Large intestine (tissue), 3 donors: Measurements from ENCODE around the gene PTGFR. TPM values are rescaled to one million over a fixed set of nuclear protein-coding genes. Genes with fewer than 3 reads are reported as not detected.

ENCODE experiments used
- DNase-seq, 2 donors: peaks; one replicate each; pipeline versions ENCODE4 v3.0.0 to v3.0.0-alpha.2; 2013
- H3K27ac ChIP-seq: one replicate; pipeline ENCODE4 v1.5.1; 2013; ENCODE audit warnings: low read length
- H3K27me3 ChIP-seq: 2 replicates; pipeline ENCODE4 v1.6.1; 2013; ENCODE audit warnings: low read length; ENCODE audit not compliant: control insufficient read depth, insufficient read depth
- H3K36me3 ChIP-seq: 2 replicates; pipeline ENCODE4 v1.6.1; 2013; ENCODE audit warnings: low read length; ENCODE audit not compliant: control insufficient read depth, insufficient read depth
- H3K4me1 ChIP-seq: one replicate; pipeline ENCODE4 v1.6.1; 2013; ENCODE audit warnings: low read length; ENCODE audit not compliant: control insufficient read depth, insufficient read depth
- H3K4me3 ChIP-seq: one replicate; pipeline ENCODE4 v1.5.1; 2013; ENCODE audit warnings: low read length
- H3K9me3 ChIP-seq: one replicate; pipeline ENCODE4 v1.6.1; 2013; ENCODE audit warnings: mild to moderate bottlenecking, low read depth, low read length, moderate library complexity; ENCODE audit not compliant: control insufficient read depth
- WGBS: methylation state at CpG from one replicate; pipeline ENCODE4 v1.1.5; 2013; ENCODE audit warnings: low lambda C conversion rate; ENCODE audit not compliant: insufficient coverage; 5-methylcytosine and 5-hydroxymethylcytosine counted together
- polyA plus RNA-seq: library from polyadenylated mRNA; unstranded; fragments of 120-200 nt; gene quantifications from one replicate; pipeline ENCODE4 v1.2.1, GENCODE V29; 2013

The PTGFR gene
- polyA plus RNA-seq, 1 donor: 1.3 TPM

GRCh38 chr1:78547081-78547480, 56.3 kb downstream of the PTGFR start:
- no peaks in the 10 kb centered on the region for H3K4me1 ChIP-seq
- H3K27ac ChIP-seq: no peak overlapping the region
- H3K27me3 ChIP-seq: no peaks in the 10 kb centered on the region
- no peaks in the 10 kb centered on the region for H3K36me3 ChIP-seq
- no peak overlapping the region for H3K4me3 ChIP-seq
- H3K9me3 ChIP-seq: no peaks in the 10 kb centered on the region
- 80% methylated on average over 1 of the region's 1 CpG for WGBS
- DNase-seq: no peak

DNA sequence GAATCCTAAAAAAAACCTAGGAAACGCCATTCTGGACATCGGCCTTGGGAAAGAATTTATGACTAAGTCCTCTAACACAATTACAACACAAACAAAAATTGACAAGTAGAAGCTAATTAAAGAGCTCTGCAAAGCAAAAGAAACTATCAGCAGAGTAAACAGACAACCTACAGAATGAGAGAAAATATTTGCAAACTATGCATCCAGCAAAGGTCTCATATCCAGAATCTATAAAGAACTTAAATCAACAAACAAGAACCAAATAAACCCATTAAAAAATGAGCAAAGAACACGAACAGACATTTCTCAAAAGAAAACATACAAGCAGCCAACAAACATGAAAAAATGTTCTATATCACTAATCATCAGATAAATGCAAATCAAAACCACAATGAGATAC, 58.6 kb downstream of the PTGFR start:
- no peaks in the 10 kb centered on the region for H3K4me1 ChIP-seq
- H3K9me3 ChIP-seq: no peaks in the 10 kb centered on the region
- no peak overlapping the region for H3K27ac ChIP-seq
- no peaks in the 10 kb centered on the region for H3K27me3 ChIP-seq
- no peak for DNase-seq
- WGBS: no CpG with 5 or more reads among the region's 3 CpGs
- no peaks in the 10 kb centered on the region for H3K36me3 ChIP-seq
- H3K4me3 ChIP-seq: no peak overlapping the region

DNA sequence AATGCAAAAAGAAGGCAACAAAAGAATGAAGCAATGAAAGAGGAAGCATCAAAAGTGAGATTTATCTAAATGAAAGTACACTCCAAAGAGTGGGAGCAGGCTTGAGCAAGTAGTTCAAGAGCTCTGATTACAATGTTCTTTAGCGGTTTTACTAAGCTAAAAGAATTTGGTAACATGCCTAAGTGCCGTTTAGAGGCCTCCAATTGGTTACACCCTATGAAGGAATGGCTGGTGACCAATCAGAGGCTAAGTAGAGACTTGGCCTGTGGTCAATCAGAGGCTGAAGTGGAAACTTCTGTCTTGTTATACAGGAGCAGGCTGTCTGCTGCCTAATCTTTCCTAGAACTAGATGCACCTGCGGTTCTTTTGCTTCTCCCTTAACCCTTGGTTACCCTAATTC, 59.1 kb downstream of the PTGFR start:
- no peaks in the 10 kb centered on the region for H3K27me3 ChIP-seq
- no peak for DNase-seq
- no peaks in the 10 kb centered on the region for H3K36me3 ChIP-seq
- H3K4me1 ChIP-seq: no peaks in the 10 kb centered on the region
- H3K27ac ChIP-seq: no peak overlapping the region
- no CpG with 5 or more reads among the region's 3 CpGs for WGBS
- H3K4me3 ChIP-seq: no peak overlapping the region
- no peaks in the 10 kb centered on the region for H3K9me3 ChIP-seq

DNA sequence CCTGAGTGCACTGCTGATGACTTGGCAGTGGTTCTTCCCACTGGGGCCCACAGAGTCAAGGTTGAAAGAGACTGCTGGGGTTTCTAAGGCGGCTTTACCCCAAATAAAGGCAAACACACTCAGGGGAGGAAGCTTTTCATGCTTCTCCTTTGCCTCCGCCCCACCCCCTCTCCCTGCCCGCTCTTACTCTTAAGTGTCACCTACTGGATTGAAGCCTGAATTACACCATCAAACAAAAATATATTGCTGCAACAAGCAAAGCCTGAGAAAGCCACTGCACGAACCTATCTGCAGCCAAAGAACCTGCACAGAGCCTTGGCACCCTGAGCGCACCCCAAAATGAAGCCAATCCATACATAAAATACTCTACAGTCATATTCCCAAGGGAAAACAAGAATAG, 63.1 kb downstream of the PTGFR start:
- WGBS: no CpG with 5 or more reads among the region's 5 CpGs
- no peak for DNase-seq
- no peaks in the 10 kb centered on the region for H3K4me1 ChIP-seq
- H3K27me3 ChIP-seq: no peaks in the 10 kb centered on the region
- H3K36me3 ChIP-seq: no peaks in the 10 kb centered on the region
- no peak overlapping the region for H3K4me3 ChIP-seq
- no peak overlapping the region for H3K27ac ChIP-seq
- no peaks in the 10 kb centered on the region for H3K9me3 ChIP-seq

DNA sequence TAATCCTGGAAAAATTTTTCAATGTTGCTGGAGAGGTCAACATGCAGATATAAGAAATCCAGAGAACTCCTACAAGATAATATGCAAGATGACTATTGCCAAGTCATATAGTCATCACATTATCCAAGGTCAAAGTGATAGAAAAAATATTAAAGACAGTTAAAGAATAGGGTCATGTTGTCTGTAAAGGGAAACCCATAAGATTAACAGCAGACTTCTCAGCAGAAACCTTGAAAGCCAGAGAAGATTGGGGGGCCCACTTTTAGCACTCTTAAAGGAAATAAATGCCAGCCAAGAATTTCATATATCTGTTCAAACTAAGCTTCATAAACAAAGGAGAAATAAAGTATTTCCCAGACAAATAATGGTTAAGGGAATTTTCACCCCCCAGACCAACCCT, 64.1 kb downstream of the PTGFR start:
- no peak for DNase-seq
- no peaks in the 10 kb centered on the region for H3K4me1 ChIP-seq
- no peak overlapping the region for H3K4me3 ChIP-seq
- no peak overlapping the region for H3K27ac ChIP-seq
- no peaks in the 10 kb centered on the region for H3K36me3 ChIP-seq
- no peaks in the 10 kb centered on the region for H3K9me3 ChIP-seq
- no peaks in the 10 kb centered on the region for H3K27me3 ChIP-seq

DNA sequence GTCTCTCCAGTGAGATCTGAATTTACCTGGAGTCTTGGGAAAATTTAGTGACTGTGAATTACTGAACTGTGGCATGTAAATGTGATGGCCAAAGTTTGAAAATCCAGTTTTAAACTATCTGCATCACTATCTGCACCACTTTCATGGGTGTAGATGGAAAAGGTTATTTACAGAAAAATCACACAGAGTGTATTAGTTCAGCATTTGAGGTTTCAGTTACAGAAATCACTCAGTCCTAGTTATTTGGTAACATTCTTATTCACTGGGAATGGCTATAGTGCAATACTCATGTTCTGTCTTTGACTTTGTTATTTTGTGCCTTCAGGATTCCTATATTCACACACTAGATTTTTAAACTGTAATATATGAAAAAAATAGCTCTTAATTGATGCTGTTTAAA, 68.9 kb downstream of the PTGFR start:
- DNase-seq: no peak
- H3K27me3 ChIP-seq: no peaks in the 10 kb centered on the region
- H3K4me1 ChIP-seq: no peaks in the 10 kb centered on the region
- H3K4me3 ChIP-seq: no peak overlapping the region
- no peaks in the 10 kb centered on the region for H3K9me3 ChIP-seq
- no peak overlapping the region for H3K27ac ChIP-seq
- no peaks in the 10 kb centered on the region for H3K36me3 ChIP-seq

- DNase-seq: no peak
- WGBS: no CpG with 5 or more reads among the region's 1 CpG
- no peak overlapping the region for H3K27ac ChIP-seq
Measured at GRCh38 chr1:78560811-78561210, 70.0 kb downstream of the PTGFR start.

GRCh38 chr1:78561856-78562255, 71.1 kb downstream of the PTGFR start:
- H3K27me3 ChIP-seq: no peaks in the 10 kb centered on the region
- no peaks in the 10 kb centered on the region for H3K4me1 ChIP-seq
- no peak overlapping the region for H3K27ac ChIP-seq
- H3K4me3 ChIP-seq: no peak overlapping the region
- H3K9me3 ChIP-seq: no peaks in the 10 kb centered on the region
- WGBS: no CpG with 5 or more reads among the region's 2 CpGs
- no peaks in the 10 kb centered on the region for H3K36me3 ChIP-seq
- DNase-seq: no peak

More at GRCh38 chr1:78560811-78561210, 70.0 kb downstream of the PTGFR start:
- H3K4me3 ChIP-seq: no peak overlapping the region
- no peaks in the 10 kb centered on the region for H3K27me3 ChIP-seq
- no peaks in the 10 kb centered on the region for H3K4me1 ChIP-seq
- H3K36me3 ChIP-seq: no peaks in the 10 kb centered on the region
- no peaks in the 10 kb centered on the region for H3K9me3 ChIP-seq

- Histone ChIP-seq H3K36me3 (no peaks in the 10 kb centered on the region), H3K27me3 (no peaks in the 10 kb centered on the region), H3K4me1 (no peaks in the 10 kb centered on the region), H3K27ac (no peak overlapping the region), H3K9me3 (no peaks in the 10 kb centered on the region), H3K4me3 (no peak overlapping the region)
- no peak for DNase-seq
- WGBS: 100% methylated on average over 2 of the region's 2 CpGs
Measured at GRCh38 chr1:78565393-78565792, 74.6 kb downstream of the PTGFR start.

GRCh38 chr1:78570539-78570938, 79.8 kb downstream of the PTGFR start:
- Histone ChIP-seq H3K36me3 (no peaks in the 10 kb centered on the region), H3K9me3 (no peaks in the 10 kb centered on the region), H3K4me3 (no peak overlapping the region), H3K4me1 (no peaks in the 10 kb centered on the region), H3K27ac (no peak overlapping the region), H3K27me3 (no peaks in the 10 kb centered on the region)
- no CpG with 5 or more reads among the region's 2 CpGs for WGBS
- DNase-seq: no peak

GRCh38 chr1:78577257-78578100, 86.7 kb downstream of the PTGFR start:
- peak in 1 of 2 donors; percentile 2 for DNase-seq
- Histone ChIP-seq H3K27me3 (no peaks in the 10 kb centered on the region), H3K36me3 (no peaks in the 10 kb centered on the region), H3K4me3 (no peak overlapping the region), H3K27ac (no peak overlapping the region), H3K9me3 (no peaks in the 10 kb centered on the region), H3K4me1 (no peaks in the 10 kb centered on the region)
- 66% methylated on average over 4 of the region's 9 CpGs for WGBS
